ENCODE results near the gene PIM1.
"Not testable (repeated sequence)": the region's sequence is repeated elsewhere in the genome, so short reads cannot be mapped to it uniquely, and the experiment has no call there.

Gene PIM1

DNA sequence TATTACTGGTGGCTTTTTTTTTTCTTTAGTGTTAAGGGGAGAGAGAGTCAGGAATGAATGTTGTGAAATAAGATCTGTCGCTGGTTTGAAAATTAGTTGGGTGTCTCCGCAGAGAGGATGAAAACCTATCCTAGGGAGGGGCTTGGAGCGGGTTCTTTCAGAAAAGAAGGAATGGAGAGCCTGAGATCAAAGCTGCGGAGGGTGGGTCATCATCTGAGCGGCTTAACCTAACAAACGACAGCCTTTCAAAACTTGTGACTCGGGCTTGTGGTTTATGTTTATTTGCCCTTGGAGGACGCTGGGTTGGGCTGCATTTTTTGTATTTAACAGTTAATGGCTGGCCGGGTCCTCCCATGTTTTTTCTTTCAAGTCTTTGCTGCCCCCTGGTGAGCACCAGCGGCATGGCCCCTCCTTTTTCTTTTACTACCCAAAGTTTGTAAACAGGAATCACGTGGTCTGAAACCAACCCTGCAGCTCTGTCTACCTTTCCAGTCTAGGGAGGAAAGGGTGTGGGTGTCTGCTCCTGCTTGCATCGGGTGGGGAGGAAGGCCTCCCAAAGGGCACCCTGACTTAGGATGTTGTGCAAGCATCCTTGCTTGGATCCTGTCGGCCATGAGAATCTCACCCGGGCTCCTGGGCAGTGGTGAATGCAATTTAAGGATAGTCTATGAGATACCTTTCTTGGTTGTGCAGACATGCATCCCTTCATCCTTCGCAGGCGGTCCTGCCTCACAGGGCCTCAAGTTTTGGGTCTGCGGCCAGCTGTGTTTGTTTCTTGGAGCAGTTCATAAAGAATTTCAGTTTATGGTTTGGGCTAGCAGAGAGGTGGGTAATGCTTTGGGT lies 2.2 kb downstream of the PIM1 start:
- peak; percentile 96 for DNase-seq

DNA sequence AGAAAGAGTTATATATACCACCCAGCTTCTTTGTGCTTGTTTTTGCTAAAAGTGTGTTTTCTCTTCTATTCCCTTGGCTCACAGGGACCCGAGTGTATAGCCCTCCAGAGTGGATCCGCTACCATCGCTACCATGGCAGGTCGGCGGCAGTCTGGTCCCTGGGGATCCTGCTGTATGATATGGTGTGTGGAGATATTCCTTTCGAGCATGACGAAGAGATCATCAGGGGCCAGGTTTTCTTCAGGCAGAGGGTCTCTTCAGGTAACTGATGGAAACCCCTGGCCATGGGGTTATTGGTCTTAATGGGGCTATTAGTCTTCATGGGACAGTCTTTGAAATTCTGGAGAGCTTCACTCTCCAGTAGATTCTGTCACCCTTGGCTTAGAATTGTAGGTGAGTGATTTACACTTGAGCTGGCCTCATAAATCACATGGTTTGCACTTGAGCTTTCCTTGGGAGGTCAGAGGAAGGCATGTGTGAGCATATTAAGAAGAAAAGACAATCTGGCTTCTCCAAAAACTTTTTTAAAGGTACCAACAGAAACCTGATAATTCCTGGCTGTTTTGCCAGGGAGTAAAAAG lies 3.0 kb downstream of the PIM1 start:
- no peak for DNase-seq

DNA sequence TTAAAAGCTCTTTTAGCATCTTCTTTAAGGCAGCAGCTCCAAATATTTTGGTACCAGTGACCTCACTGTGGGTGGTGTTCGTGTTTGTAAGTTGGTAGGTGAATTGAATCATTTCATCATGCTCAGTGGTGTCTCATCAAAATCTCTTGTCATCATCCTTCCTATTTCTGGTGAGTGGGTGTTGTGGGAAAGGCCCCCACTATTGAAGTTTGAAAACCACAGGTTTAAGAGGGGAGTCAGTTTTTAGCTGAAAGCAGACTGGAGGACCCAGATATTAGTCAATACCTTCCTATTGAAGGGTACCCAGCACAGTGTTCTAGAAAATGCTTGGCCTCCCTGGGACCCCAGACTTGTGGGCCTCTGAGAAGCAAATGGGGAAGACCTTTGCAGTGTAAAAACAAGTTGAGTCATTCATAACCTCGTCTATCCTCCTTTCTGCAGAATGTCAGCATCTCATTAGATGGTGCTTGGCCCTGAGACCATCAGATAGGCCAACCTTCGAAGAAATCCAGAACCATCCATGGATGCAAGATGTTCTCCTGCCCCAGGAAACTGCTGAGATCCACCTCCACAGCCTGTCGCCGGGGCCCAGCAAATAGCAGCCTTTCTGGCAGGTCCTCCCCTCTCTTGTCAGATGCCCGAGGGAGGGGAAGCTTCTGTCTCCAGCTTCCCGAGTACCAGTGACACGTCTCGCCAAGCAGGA lies 3.7 kb downstream of the PIM1 start:
- no peak for DNase-seq

DNA sequence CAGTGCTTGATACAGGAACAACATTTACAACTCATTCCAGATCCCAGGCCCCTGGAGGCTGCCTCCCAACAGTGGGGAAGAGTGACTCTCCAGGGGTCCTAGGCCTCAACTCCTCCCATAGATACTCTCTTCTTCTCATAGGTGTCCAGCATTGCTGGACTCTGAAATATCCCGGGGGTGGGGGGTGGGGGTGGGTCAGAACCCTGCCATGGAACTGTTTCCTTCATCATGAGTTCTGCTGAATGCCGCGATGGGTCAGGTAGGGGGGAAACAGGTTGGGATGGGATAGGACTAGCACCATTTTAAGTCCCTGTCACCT lies 4.2 kb downstream of the PIM1 start:
- no peak for DNase-seq

DNA sequence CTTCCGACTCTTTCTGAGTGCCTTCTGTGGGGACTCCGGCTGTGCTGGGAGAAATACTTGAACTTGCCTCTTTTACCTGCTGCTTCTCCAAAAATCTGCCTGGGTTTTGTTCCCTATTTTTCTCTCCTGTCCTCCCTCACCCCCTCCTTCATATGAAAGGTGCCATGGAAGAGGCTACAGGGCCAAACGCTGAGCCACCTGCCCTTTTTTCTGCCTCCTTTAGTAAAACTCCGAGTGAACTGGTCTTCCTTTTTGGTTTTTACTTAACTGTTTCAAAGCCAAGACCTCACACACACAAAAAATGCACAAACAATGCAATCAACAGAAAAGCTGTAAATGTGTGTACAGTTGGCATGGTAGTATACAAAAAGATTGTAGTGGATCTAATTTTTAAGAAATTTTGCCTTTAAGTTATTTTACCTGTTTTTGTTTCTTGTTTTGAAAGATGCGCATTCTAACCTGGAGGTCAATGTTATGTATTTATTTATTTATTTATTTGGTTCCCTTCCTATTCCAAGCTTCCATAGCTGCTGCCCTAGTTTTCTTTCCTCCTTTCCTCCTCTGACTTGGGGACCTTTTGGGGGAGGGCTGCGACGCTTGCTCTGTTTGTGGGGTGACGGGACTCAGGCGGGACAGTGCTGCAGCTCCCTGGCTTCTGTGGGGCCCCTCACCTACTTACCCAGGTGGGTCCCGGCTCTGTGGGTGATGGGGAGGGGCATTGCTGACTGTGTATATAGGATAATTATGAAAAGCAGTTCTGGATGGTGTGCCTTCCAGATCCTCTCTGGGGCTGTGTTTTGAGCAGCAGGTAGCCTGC lies 4.8 kb downstream of the PIM1 start:
- no peak for DNase-seq

DNA sequence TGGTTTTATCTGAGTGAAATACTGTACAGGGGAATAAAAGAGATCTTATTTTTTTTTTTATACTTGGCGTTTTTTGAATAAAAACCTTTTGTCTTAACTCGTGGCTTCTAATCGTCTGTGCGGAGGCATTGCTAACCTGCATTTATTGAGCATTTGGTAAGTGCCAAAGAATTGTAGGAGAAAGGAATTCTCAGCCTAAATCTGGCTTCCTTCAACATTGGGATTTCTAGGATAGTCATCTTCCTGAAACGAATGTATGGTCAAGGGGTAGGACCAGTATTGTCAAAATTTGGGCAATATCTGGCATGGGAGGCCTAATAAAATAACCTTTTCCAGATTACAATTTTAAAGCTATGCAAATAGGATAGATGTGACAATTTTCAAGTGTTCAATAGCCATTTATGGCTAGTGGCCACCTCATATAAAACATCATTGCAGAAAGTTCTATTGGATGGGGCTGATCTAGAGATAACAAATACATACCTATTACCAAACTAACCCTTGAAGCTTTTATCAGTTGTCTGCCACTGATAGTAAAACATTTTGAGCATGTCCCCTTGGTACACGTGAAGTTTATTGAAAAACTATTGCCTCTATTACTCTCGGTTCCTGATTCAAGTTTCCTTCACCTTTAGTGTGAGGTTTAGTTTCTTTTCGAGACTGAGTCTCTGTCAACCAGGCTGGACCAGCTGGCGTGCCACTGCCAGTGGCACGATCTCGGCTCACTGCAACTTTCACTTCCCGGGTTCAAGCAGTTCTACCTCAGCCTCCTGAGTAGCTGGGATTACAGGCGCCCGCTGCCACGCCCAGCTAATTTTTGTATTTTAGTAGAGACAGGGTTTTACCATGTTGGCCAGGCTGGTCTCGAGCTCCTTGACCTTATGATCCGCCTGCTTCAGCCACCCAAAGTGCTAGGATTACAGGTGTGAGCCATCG lies 5.6 kb downstream of the PIM1 start:
- no peak for DNase-seq

DNA sequence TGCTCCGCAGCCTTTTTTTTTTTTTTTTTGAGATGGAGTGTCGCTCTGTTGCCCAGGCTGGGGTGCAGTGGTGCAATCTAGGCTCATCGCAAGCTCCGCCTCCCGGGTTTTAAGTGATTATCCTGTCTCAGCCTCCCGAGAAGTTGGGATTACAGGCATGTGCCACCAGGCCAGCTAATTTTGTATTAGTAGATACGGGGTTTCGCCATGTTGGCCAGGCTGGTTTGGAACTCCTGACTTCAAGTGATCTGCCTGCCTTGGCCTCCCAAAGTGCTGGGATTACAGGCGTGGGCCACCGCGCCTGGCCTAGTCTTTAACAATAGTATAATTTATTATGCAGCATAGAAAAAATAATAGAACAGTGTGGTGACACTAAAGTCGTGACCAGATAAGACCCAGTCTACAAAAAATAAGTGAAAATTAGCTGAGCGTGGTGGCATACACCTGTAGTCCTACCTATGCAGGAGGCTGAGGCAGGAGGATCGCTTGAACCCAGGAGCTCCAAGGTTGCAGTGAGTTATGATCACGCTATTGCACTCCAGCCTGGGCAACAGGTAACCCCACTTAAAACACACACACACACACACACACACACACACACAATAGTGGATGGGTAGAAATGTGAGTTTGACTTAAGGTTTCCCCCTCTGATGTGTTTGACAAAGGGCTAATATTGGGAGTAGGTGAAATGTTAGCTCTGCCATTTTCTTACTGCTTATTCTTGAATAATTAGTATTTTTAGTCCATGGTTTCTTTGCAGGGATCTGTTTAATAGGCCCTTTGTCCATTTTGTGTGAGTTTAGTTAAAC lies 6.5 kb downstream of the PIM1 start:
- DNase-seq = no peak

DNA sequence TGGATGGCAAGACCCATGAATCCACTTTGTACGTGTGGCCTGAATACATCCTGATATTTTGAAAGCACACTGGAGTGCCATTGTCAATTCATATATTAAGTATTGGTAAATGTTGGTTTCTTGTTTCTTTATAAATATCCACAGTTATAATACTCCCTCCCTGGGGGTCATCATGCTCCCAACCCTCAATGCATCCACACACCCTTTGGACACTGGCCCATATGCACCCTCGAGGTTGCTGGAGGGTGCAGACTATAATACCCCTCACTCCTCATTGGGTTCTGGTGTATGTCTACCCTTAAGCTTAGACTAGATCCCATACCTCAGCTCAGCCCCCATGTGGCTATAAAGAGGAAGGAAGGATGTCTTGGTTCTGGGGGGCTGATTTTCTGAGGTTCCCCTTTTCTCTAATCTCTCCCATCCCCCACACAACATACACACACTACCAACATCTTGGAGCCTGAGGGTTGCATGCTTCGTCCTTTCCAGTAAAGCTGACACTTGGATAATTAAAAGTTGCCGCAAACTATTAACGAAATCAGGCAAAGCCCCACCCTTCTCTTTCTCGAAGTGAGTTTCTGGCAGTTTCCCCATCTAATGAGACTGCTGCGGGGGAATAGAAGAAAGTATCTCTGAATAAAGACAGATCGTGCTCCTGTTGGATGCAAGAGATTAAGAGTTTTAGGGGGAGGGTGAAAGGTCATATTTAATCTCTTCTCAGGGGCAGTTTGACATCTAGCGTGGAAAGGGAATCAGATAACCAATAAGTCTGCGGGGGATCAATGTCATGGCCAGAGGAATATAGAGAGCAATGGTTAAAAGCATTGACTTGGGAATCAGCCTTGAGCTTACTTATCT lies 7.4 kb downstream of the PIM1 start:
- no peak for DNase-seq

DNA sequence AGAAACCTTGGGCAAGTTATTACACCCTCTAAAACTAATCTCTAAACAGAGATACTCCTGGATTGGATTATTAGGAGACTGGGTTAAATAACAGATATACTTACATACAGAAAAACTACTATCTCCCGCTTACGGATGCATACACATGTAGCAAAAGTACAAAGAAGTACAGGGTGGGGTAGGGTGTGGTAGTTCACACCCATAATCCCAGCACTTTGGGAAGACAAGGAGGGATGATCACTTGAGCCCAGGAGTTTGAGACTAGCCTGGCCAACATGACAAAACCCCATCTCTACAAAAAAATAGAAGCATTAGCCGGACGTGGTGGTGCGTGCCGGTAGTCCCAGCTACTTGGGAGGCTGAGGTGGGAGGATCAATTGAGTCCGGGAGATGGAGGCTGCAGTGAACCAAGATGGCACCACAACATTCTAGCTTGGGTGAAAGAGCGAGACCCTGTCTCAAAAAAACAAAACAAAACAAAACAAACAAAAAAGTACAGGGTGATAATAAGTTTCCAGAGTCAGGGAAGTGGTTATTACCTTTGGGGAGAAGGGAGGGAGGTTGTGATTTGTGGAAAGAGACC lies 8.1 kb downstream of the PIM1 start:
- DNase-seq = no peak

DNA sequence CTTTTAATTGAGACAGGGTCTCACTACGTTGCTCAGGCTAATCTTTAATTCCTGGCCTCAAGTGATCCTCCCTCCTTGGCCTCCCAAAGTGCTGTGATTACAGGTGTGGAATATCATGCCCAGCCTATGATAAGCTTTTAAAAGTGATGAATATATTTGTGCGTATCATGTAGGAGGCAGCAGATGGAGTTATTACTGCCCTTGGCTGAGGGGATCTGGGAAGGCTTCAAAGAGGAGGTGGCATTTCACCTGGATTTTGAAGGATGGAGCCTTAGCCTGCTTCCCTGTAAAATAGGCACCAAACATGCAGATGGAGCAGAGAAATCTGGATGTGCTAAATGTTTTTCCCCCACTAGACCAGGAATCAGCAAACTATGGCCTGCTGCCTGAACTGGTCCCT lies 10.1 kb downstream of the PIM1 start:
- DNase-seq = no peak

DNA sequence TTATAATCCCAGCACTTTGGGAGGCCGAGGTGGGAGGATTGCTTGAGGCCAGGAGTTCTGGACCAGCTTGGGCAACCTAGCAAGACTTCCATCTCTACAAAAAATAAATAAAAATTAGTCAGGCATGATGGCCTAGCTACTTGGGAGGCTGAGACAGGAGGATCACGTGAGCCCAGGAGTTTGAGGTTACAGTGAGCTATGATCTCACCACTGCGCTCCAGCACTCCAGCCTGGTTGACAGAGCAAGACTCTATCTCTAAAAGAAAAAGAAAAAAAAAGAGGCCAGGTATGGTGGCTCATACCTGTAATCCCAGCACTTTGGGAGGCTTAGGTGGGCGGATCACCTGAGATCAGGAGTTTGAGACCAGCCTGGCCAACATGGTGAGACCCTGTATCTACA lies 10.7 kb downstream of the PIM1 start:
- not testable (repeated sequence) for DNase-seq

DNA sequence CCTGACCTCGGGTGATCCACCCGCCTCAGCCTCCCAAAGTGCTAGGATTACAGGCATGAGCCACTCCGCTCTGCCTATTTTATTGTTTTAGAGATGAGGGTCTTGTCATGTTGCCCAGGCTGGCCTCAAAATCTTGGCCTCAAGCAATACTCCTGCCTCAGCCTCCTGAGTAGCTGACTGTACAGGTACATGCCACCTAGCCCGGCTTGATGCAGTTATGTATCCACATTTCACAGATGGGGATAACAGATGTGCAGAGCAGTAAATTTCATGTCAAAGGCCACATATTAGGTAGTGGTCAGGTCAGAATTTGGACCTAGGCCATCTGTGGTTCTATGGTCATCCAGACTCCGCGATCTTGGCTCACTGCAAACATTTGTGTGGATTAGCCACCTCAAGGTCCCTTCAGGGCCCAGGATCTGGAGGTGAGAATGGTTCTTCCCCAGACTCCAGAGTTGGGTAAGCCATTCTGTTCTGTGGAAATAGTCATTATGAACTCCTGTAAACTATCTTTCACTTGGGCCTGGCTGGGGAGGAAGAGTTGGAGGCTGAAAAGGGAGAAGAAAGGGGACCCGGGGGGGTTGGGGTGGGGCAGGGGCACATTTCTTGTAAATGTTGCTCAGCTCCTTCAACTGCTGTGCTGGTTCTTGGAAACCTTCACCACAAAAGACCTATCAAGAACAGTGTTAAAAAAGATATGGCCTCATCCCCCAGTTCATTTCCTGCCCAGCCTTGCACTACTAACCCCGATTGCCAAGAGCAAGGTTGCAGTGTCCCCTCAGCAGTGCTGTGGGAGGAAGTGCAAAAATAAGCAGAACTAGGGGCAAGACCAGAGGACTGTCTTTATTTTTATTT lies 13.0 kb downstream of the PIM1 start:
- DNase-seq = no peak

DNA sequence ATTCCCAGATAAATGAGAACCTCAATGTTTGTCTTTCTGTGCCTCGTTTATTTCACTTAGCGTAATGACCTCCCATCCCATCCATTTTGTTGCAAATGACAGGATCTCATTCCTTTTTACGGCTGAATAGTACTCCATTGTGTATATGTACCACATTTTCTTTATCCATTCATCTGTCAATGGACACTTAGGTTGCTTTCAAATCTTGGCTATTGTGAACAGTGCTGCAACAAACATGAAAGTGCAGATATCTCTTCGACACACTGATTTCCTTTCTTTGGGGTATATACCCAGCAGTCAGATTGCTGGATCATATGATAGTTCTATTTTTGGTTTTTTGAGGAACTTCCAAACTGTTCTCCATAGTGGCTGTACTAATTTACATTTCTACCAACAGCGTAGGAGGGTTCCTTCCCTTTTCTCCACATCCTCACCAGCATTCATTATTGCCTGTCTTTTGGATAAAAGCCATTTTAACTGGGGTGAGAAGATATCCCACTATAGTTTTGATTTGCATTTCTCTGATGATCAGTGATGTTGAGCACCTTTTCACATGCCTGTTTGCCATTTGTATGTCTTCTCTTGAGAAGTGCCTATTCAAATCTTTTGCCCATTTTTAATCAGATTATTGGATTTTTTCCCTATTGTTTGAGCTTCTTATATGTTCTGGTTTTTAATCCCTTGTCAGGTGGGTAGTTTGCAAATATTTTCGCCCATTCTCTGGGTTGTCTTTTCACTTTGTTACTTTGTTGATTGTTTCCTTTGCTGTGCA lies 16.2 kb downstream of the PIM1 start:
- not testable (repeated sequence) for DNase-seq

DNA sequence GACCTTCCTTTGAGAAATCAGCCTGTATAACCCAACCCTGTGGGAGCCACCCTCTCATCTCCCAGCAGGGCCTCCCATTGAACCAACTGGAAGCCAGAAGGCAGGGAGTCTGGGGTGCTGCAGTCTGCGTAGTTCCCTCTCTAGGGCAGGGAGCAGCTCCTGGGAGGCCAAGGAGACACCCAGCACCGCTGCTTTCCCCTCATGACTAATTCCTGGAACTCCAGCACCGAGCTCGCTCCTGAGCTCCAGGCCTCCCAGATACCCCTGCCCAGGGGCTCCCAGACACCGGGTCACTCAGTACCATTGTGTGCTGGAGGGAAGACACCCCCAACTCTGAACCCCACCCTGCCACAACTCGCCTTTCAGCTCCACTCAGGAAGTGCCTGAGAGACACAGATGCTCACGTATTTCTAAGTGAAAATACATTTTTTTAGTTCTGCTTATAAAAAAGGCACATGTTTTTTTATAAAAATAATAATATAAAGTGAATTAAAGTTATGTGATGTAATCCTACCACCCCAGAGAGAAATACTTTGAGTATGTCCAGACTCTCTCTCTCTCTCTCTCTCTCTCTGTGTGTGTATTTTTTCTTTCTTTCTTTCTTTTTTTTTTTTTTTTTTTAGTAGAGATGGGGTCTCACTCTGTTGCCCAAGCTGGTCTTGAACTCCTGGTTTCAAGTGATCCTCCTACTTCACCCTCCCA lies 17.5 kb downstream of the PIM1 start:
- no peak for DNase-seq

DNA sequence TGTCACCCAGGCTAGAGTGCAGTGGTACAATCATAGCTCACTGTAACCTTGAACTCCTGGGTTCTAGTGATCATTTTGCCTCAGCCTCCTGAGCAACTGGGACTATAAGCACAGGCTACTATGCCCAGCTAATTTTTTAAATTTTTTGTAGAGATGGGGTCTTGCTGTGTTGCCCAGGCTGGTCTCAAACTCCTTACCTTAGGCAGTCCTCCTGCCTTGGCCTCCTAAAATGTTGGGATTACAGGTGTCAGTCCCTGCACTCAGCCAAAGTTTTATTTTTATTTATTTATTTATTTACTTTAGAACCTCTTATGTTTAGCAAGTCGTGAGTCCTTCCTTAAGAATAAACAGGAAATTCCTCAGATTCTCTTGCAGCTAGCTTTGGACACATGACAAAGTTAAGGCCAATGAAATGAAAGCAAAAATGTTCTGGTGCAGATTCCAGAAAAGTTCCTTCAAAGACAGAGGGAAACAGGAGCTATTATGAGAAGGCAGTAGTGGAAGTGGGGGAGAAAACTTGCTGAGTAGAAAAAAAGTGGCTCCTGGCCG lies 19.1 kb downstream of the PIM1 start:
- no peak for DNase-seq

DNA sequence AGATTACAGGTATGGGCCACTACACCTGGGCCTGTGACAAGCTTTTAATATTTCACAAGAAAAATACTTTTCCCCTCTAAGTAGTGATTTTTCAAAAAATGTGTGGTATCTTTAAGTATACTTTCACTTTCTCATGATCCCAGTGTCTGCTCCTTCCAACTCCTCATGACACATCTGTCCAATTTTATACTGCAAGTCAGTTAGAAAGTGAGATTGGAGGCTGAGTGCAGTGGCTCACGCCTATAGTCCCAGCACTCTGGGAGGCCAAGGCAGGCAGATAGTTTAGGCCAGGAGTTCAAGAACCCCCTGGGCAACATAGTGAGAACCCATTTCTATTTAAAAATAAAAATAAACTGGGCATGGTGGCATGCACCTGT lies 20.2 kb downstream of the PIM1 start:
- no peak for DNase-seq

DNA sequence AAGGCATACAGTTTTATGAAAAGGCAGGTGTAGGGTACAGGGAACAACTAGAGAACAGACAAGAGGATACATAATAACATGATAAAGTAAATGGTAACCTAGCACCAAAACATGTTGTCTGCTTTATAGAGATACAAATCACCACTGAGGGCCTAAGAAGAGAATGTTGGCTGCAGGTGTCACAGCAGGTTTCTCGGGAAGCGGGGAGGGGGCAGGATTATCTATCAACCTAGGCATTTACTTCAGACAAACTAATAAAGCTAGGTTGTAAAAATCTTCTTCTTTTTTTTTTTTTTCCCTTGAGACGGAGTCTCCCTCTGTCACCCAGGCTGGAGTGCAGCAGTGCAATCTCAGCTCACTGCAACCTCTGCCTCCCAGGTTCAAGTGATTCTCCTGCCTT lies 22.7 kb downstream of the PIM1 start:
- DNase-seq = no peak

All from fibroblast of skin of right biceps (primary cell).